GM19240 (cell line): ENCODE data around the gene N4BP2.
"Not testable (repeated sequence)": the region's sequence is repeated elsewhere in the genome, so short reads cannot be mapped to it uniquely, and the experiment has no call there.

ENCODE experiments used
- DNase-seq: peaks from one replicate; pipeline ENCODE4 v3.0.0; 2011; ENCODE audit warnings: low spot score; ENCODE audit not compliant: insufficient read length

N4BP2 gene

GRCh38 chr4:40087799-40088366, 31.2 kb downstream of the N4BP2 start:
- no peak for DNase-seq

- not testable (repeated sequence) for DNase-seq
Observed at GRCh38 chr4:40093400-40093799, 36.8 kb downstream of the N4BP2 start.

- no peak for DNase-seq
Observed at GRCh38 chr4:40099010-40099409, 42.4 kb downstream of the N4BP2 start.

GRCh38 chr4:40107150-40107549, 50.5 kb downstream of the N4BP2 start:
- DNase-seq: not testable (repeated sequence)

- DNase-seq: no peak
Observed at GRCh38 chr4:40112027-40112792, 55.6 kb downstream of the N4BP2 start.

- DNase-seq: no peak
Observed at GRCh38 chr4:40114206-40114605, 57.6 kb downstream of the N4BP2 start.

GRCh38 chr4:40118861-40119260, 62.2 kb downstream of the N4BP2 start:
- no peak for DNase-seq

- no peak for DNase-seq
Observed at GRCh38 chr4:40119344-40119743, 62.7 kb downstream of the N4BP2 start.

- DNase-seq: no peak
Observed at GRCh38 chr4:40121515-40121914, 64.9 kb downstream of the N4BP2 start.

GRCh38 chr4:40122941-40123340, 66.3 kb downstream of the N4BP2 start:
- no peak for DNase-seq

GRCh38 chr4:40124690-40125089, 68.0 kb downstream of the N4BP2 start:
- no peak for DNase-seq

- no peak for DNase-seq
Observed at GRCh38 chr4:40130401-40131036, 73.9 kb downstream of the N4BP2 start.

- no peak for DNase-seq
Observed at GRCh38 chr4:40132816-40133215, 76.2 kb downstream of the N4BP2 start.

GRCh38 chr4:40134206-40134917, 77.7 kb downstream of the N4BP2 start:
- no peak for DNase-seq

GRCh38 chr4:40136202-40136601, 79.6 kb downstream of the N4BP2 start:
- not testable (repeated sequence) for DNase-seq

GRCh38 chr4:40140196-40140595, 83.5 kb downstream of the N4BP2 start:
- DNase-seq: no peak

GRCh38 chr4:40140597-40140996, 83.9 kb downstream of the N4BP2 start:
- DNase-seq: not testable (repeated sequence)

- no peak for DNase-seq
Observed at GRCh38 chr4:40143926-40144508, 87.4 kb downstream of the N4BP2 start.

GRCh38 chr4:40144716-40145115, 88.1 kb downstream of the N4BP2 start:
- DNase-seq: no peak

- not testable (repeated sequence) for DNase-seq
Observed at GRCh38 chr4:40147490-40147889, 90.8 kb downstream of the N4BP2 start.

- peak; percentile 23 for DNase-seq
Observed at GRCh38 chr4:40149960-40150385, 93.3 kb downstream of the N4BP2 start.

- no peak for DNase-seq
Observed at GRCh38 chr4:40150932-40151331, 94.3 kb downstream of the N4BP2 start.
